DMS53 (cell line): ENCODE results near the gene MAP3K4.
A peak's percentile ranks its signal among the peaks of the same experiment; 100 is the strongest.

ENCODE experiments used
- DNase-seq: peaks from one replicate; lab custom pipeline; 2025; lab: John Stamatoyannopoulos, UW

MAP3K4 gene

DNA sequence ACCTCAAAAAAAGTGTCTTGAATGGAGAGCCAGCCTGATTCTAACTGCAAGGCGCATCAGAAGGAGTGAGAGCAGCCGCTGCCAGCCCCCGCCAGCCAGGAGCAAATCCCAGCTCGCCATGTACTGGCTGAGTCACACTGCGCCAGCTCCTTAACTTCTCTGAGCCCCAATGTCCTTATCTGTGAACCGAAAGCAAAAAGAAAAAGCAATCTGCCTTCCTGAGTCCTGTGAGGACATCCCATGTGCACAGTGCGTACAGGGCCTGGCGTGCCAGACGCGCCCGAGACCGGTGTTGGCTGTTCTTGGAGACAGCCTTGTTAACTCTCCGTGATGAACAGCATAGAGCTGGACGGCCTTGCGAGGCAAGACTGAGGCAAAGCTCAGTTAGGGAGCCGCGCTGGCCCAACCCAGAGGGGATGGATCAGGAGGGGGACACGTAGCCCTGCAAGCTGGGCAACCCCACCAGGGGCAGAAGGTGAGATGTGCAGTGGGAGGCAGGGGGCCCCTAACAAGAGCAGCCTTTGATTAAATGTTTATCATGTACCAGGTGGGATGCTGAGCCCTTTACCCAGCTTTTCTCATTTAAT is 159.6 kb downstream of the MAP3K4 start:
- no peak for DNase-seq

DNA sequence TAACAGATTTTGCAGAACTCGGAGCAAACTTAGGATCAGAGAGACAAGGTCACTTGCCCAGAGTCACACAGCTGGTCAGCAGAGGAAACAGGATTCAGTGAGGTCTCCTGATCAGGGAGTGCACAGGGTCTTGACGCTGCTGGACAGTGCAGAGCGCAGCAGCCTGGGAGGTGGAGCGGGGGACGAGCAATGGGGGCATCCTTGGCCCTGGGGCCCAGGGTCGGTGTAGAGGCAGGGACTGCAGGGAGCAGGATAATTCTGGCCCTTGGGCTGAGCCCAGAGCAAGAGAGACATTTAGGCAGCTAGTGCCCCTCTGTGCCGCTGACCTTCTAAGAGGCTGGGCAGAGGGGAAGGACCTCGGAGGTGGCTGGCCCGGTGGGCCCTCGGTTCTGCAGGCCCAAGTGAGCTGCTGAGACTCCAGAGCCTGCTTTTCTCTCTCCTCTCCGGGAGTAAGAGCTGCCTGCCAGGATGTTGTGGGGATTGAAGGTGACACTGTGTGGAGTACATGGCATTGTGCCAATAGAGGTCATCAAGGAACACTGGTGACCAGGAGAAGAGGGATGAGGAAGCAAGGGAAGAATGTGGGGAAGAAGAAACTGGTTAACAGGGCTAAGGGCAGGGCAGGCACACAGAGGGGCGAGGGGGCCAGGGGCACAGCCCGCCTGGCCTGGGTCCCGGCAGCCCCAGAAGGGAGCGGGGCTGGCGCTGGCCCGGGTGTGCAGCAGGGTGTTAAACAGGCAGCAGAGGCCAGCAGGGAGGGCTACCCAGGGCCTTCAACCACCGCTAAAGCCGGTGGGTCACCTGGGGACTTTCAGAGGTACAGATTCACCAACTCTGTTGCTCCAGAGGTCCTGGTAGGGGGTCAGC is 160.3 kb downstream of the MAP3K4 start:
- DNase-seq, result peak; percentile 34

DNA sequence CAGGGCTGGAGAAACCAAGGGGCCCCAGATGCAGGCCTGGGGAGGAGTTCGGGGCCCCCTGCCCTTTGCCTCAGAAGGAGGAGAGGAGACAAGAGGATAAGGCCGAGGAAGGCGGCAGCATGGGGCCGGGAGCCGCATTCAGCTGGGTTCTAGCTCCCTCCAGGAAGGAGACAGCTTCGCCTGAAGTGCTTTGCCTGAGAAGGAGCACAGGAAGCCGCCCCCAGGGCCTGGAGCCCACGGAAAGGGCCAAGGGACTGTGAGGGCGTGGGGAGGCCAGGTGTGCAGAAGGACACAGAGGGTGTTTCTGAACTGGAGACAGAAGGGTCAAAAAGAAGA is 160.9 kb downstream of the MAP3K4 start:
- no peak for DNase-seq

DNA sequence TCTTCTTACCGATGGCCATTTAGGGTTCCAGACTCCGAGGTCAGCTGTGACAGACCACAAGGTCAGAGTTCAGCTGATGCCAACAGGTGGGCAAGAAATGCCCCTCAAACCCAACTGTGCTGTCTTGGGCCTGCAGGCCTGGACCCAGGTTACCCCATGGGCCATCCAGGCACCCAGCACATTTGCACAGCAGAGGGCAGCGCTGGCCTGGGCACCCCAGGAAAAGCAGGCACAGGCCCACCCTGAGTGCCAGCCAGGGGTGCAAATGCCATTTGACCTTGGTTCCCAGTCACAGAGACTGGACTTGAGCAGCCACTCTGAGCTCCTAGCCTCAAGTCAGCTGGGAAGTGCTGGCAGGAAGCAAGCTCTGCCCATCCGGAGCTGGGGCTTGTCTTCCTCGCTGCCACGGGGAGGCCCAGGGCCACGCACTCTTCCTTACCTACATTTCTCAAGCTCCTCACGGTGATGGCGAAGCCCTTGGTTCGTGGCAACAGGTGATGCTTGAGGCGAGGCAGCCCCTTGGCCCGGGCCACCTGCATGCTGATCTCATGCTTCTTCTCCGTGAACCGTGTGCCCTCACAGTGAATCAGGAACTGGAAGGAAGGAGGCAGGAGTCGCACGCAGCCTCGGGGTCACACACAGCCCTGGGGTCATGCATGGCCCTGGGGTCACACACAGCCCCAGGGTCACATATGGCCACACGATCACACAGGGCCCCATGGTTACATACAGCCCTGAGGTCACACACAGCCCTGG is 161.5 kb downstream of the MAP3K4 start:
- no peak for DNase-seq

DNA sequence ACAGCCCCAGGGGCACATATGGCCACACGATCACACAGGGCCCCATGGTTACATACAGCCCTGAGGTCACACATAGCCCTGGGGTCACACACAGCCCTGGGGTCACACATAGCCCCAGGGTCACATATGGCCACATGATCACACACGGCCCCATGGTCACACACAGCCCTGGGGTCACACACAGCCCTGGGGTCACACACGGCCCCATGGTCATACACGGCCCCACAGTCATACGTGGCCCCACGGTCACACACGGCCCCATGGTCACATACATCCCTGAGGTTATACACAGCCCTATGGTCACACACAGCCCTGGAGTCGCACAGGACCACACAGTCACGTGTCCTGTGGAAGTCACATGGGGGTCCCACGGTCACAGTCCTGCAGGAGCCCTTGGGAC is 162.2 kb downstream of the MAP3K4 start:
- DNase-seq, result no peak

DNA sequence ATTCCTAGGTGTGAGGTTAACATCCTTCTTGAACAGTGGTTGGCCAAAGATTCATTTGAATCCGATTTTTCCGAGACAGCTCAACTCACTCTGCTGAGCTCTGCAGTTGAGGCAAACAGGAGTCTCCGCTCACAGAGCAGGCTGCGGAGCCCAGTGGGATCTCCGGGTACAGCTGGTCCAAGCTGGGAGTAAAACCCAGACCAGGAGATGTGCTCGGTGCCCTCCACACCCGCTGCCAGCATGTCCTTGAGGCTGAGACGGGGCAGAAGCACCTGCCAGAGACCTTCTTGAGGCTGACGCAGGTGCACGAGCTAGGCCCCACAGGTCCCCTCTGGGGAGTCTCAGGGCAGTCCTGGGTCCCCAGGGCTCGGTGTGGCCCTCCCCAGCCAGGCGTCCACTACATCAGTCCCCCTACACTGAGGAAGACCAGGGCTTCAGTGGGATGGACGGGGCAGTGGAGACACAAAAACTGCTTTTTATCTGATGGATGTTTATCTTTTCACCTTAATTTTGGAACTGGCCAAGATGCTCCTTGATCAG is 163.3 kb downstream of the MAP3K4 start:
- no peak for DNase-seq

DNA sequence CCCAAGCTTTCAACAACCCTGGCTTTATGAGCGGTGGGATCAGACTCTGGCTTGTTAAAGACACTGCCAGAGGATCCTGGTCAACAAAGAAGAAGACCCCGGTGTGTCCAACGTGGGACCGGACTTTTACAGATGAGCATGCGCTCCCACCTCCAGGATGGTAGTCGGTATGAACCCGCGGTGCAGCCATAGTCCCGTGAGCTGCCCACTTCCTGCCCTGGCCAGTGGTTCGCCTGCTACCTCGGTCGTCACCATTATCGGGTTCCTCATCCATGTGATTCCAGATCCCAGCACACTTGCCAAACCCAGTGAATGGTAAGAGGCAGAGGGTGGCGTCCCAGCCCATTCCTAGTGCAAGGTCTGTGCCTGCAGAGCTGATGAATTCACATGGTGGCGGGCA is 169.6 kb downstream of the MAP3K4 start:
- DNase-seq, result no peak

DNA sequence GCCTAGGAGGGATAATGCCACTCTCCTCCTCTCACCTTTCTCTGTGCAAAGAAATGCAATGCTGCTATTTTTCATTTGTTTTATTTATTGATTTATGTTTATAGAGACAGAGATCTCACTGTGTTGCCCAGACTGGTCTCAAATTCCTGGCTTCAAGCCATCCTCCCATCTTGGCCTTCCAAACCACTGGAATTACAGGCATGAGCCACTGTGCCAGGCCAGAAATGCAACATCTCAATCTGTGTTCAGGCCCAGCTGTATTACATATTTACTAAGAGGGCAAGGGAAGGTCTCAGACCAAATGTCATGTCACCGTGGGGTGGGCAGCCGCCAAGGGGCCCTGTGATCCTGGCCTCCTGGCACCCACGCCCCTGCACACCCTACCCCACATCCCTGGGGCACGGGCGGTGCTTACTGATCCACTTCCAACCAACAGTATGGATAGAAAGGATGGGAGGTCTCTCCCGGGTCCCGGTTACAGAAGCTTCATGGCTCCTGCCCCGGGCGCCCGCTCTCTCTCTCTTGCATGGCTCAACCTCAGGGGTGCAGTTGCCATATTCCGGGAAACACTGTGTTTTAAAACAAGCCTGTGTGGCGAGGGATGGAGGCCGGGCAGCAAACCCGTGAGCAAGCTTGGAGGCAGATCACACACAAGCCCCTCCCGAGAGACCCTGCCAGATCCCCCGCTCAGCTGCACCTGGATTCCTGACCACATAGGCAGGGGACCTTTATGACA is 170.5 kb downstream of the MAP3K4 start:
- DNase-seq, result no peak

DNA sequence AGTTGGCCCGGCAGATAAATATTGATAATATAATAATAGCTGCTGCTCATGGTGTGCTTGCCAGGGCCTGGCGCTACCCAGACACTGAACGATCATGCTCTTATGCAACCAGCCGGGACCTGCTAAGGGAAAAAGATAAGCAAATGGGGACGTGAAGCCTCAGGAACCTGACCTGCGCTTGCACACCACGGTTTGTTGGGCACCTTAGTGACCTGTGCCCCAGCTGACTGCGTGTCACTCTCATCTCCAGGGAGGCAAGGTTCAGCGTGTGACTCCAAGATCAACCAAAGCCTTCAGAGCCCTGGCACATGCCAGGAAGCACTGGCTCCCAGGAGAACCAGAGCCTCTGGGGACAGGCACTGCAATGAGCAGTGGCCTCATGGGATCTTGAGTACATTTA is 171.2 kb downstream of the MAP3K4 start:
- DNase-seq, result no peak

DNA sequence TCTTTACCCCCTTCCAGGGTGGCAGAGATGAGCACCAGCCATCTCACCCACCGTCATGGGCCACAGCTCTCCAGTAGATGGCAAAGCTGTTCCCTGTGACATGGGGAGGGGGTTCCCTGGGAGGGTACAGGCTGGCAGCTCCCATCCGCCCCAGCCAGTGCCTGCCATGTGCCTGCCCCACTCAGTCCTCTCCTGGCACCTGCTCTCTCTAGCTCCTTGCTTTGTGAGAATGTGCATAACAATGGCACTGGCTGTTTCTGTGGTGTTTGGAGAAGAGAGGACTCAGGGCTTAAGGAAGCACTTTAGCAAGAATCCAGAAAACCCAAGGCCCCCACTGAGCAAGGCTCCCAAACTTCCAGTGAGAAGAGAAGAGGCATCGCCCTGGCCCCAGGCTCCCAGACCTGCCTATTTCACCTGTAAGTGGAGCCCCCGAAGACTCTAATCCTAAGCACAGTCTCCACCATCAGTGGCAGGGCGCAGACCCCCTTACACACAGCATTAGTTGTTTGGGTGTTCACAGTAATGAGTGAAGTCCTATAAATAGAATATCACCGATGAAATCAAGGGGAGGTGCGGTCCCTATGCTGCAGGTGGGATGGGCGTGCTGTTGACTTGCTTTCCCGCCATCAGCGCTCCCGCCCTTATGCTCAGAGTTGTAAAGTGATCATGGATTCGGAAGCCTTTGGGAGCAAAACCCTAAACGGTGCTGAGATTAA is 172.1 kb downstream of the MAP3K4 start:
- DNase-seq, result no peak

DNA sequence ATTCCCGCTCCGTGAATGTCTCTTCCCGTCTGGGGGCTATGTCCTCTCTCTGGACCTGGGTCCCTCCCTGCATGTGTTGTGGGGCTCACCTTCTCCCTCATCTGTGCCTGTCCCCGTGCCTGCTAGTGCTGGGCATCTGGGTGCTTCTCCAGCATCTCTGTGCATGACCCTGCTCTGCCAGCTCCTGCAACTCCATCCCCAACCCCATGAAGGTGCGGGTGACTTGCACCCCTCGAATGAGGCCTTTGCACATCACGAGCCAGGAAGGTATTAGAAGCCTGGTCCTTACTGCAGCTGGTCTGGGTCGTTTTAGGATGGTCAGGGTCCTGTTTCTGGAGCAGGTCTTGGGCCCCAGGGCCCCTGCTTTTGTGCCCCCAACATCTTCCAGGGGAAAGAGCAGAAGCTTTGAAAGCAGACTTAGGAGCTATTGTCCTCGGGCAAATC is 172.6 kb downstream of the MAP3K4 start:
- no peak for DNase-seq

DNA sequence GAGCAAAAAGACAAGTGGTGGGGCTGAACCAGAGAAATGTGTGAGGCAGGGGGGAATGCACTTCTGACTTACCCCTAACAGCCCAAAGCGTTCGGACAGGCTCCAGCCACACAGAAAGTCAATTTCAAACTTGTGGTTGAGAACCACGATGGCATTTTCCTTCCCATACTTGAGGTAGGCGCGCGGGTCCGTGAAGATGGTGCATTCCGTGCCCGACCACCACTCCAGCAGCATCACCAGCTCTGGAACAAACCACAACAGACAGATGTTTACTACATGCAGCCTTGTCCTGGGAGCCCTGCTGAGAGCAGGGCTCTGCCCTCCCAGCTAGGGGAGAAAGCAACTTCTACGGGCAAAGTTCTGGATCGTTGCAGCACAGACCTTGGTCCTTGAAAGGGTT is 174.6 kb downstream of the MAP3K4 start:
- DNase-seq, result no peak

DNA sequence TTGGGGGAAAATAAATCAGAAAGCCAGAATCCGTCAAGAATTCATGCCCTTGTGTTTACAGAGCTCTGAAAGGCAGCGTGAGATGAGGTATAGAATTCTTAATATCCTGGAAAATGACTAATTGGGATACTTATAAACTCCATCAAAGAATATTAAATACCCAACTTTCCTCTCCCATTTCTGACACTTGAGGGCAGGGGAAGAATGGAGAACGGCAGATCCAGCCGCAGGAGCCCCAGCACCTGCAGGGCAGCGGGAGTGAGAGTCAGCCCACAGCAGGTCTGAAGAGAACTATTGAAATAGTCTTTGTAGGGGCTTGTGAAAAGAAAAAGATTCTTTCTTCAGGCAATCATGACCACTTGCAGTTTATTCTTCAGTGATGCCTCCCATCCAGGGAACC is 175.1 kb downstream of the MAP3K4 start:
- no peak for DNase-seq
